Adrenal gland (tissue), 5 donors: ENCODE measurements around the gene RGS19.

Source experiments
- CTCF ChIP-seq, 6 experiments: fragments of 450-650 bp in 4 of 6; fragments of 200-600 bp in 2 of 6; sonication (generic) in 1 of 6; IDR thresholded peaks; 1 replicate in 5 of 6; 2 replicates in 1 of 6; pipeline versions ENCODE4 v1.5.1 to v1.8.0; 2016 to 2021; ENCODE audit warnings: antibody characterized with exemption in 6 of 6, mild to moderate bottlenecking in 2 of 6, moderate library complexity in 1 of 6
- POLR2A ChIP-seq, 2 donors: fragments of 450-650 bp; IDR thresholded peaks; one replicate each; pipeline ENCODE4 v1.6.1; 2017; ENCODE audit warnings: antibody characterized with exemption in 2 of 2, mild to moderate bottlenecking in 2 of 2, moderate library complexity in 1 of 2
- donor health status: DM: no; HTN: no; CAD: no.

- TF ChIP-seq CTCF (IDR thresholded peaks at IDR 0.05) (no peak), POLR2A (IDR thresholded peaks at IDR 0.05) (no peak)
Measured at GRCh38 chr20:64070244-64070993, 8.9 kb downstream of the RGS19 start.
